Measurements from ENCODE around the gene IDI2. TPM values are rescaled to one million over a fixed set of nuclear protein-coding genes. Genes with fewer than 3 reads are reported as not detected.
A peak's percentile ranks its signal among the peaks of the same experiment; 100 is the strongest.

Gene IDI2
- total and polyA plus RNA-seq, 2 of the 13 experiments (the other 11 are each of a cell fraction or from before 2014, with no cell fraction given): not detected

DNA sequence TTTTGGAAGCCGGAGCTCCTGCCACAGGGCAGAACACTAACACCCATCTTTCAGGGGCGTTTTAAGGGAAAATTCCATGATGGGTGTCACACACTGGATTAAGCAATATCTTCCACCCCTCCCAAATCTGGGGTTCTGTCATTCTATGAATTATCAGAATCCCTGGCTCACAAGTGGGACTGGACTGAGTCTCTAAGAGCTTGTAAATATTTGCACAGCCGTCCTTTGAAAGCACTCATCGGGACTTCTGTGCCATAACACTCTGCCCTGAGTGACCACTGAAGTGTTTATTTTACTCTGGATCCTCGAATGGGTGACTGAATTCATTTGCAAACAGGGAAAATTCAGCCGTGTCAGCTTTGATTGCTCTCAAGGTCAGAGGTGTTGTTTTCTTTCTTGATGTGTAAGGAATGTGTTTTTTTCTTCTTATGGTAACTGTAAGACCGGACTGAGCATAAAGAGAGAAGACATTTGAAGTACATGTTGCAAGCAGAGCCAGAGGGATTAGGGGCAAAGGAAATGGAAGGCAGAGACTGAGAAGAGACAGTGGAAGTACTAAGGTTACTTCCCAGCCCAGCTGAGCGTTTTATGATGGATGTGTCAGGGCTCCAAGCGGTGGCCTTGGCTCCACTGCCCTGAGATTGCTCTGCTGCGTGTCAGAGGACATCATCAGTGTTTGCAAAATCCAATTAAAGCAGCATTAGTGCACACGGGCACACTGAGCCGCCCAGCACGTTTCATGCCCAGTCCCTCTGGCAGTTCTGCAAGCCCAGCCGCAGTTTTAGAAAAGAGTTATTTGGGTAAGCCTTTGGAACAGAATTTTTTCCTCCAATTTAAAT, 55.1 kb downstream of the IDI2 start (continued):
- no peak for TF ChIP-seq KDM5A (IDR thresholded peaks at IDR 0.05; ENCODE audit: borderline replicate concordance, low read length)
- peak; percentile 43 for TF ChIP-seq PPARG (CRISPR knock-in tag; conservative IDR thresholded peaks at IDR 0.05)
- TF ChIP-seq TOE1 (CRISPR knock-in tag; IDR thresholded peaks at IDR 0.05): peak; percentile 23; the same call in 1 of the 2 replicates
- TF ChIP-seq HMG20B (CRISPR knock-in tag; conservative IDR thresholded peaks at IDR 0.05): 0 out of 2 replicates have a peak, but pooled peaks have one; percentile 74
- peak; percentile 44; the same call in 1 of the 2 replicates for TF ChIP-seq SMAD3 (CRISPR knock-in tag; IDR thresholded peaks at IDR 0.05)
- TF ChIP-seq, protein P1, sequence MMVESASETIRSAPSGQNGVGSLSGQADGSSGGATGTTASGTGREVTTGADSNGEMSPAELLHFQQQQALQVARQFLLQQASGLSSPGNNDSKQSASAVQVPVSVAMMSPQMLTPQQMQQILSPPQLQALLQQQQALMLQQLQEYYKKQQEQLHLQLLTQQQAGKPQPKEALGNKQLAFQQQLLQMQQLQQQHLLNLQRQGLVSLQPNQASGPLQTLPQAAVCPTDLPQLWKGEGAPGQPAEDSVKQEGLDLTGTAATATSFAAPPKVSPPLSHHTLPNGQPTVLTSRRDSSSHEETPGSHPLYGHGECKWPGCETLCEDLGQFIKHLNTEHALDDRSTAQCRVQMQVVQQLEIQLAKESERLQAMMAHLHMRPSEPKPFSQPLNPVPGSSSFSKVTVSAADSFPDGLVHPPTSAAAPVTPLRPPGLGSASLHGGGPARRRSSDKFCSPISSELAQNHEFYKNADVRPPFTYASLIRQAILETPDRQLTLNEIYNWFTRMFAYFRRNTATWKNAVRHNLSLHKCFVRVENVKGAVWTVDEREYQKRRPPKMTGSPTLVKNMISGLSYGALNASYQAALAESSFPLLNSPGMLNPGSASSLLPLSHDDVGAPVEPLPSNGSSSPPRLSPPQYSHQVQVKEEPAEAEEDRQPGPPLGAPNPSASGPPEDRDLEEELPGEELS (CRISPR knock-in tag; IDR thresholded peaks at IDR 0.05): peak; percentile 59; the same call in 1 of the 2 replicates
- no peak for TF ChIP-seq PCBP2 (optimal IDR thresholded peaks at IDR 0.05; ENCODE audit: low read depth, low read length, poor library complexity, severe bottlenecking)
- no peak for TF ChIP-seq ZNF737 (CRISPR knock-in tag; IDR thresholded peaks at IDR 0.05; ENCODE audit: borderline replicate concordance)
- TF ChIP-seq SKI (IDR thresholded peaks at IDR 0.05; ENCODE audit: partially characterized antibody): peak; percentile 88
- TF ChIP-seq, protein P2, sequence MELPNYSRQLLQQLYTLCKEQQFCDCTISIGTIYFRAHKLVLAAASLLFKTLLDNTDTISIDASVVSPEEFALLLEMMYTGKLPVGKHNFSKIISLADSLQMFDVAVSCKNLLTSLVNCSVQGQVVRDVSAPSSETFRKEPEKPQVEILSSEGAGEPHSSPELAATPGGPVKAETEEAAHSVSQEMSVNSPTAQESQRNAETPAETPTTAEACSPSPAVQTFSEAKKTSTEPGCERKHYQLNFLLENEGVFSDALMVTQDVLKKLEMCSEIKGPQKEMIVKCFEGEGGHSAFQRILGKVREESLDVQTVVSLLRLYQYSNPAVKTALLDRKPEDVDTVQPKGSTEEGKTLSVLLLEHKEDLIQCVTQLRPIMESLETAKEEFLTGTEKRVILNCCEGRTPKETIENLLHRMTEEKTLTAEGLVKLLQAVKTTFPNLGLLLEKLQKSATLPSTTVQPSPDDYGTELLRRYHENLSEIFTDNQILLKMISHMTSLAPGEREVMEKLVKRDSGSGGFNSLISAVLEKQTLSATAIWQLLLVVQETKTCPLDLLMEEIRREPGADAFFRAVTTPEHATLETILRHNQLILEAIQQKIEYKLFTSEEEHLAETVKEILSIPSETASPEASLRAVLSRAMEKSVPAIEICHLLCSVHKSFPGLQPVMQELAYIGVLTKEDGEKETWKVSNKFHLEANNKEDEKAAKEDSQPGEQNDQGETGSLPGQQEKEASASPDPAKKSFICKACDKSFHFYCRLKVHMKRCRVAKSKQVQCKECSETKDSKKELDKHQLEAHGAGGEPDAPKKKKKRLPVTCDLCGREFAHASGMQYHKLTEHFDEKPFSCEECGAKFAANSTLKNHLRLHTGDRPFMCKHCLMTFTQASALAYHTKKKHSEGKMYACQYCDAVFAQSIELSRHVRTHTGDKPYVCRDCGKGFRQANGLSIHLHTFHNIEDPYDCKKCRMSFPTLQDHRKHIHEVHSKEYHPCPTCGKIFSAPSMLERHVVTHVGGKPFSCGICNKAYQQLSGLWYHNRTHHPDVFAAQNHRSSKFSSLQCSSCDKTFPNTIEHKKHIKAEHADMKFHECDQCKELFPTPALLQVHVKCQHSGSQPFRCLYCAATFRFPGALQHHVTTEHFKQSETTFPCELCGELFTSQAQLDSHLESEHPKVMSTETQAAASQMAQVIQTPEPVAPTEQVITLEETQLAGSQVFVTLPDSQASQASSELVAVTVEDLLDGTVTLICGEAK (IDR thresholded peaks at IDR 0.05): no peak
- TF ChIP-seq, protein P2 (CRISPR knock-in tag; IDR thresholded peaks at IDR 0.05): no peak; the same call in 1 of the 2 replicates
- TF ChIP-seq ZNF609 (CRISPR knock-in tag; IDR thresholded peaks at IDR 0.05; ENCODE audit: borderline replicate concordance): peak; percentile 83
